GM12872 (cell line): ENCODE data around the gene ANXA6.
A peak's percentile ranks its signal among the peaks of the same experiment; 100 is the strongest.

Source experiments
- CTCF ChIP-seq: IDR thresholded peaks from 3 replicates; pipeline ENCODE4 v1.5.1; 2011; ENCODE audit warnings: low read depth, mild to moderate bottlenecking, low read length, moderate library complexity; ENCODE audit not compliant: insufficient read depth

ANXA6 gene

DNA sequence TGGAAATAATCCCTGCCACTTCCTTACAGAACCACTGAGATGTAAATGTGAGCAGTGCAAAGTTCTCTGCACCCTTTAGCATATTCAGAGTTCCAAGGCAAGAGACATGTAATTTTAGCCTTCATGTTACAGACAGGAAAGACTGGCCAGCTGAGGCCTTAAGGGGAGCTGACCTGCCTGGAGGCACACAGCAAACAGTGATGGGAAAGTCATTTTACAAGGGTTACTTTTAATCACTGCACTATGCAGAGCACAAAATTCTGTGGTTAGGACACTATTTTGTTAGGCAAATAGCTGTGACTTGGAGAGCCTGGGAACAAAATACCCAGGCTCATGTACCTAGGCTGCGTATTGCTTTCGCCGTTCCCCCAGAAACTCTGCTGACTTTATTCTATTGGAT is 46.6 kb downstream of the ANXA6 start:
- TF ChIP-seq CTCF = no peak

DNA sequence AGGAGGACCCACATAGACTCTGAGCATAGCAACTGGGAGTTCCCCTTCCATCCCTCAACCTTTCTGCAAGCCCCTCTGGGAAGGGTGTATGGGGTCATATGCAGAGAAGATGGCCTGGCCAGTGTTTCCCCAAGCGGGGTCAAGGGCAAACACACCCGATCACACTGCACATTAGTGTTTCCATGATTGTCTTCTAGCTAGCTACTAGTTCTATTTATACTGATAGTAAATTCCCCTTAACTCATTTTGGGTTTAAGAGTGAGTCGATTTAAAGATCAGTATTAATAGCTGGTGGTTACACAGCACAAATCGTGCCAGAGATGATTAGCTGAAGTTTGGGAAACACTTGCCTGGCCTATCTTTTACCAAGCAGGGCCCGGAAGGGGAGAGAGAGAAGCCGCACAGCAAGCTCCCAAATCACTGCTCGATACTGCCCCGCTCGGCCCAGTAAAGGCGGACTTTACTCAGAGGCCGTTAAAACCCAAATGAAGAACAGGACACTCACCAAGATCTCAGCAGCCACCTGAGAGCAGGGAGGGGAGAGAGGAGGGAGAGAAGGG is 47.4 kb downstream of the ANXA6 start:
- TF ChIP-seq CTCF = 0 out of 3 replicates have a peak, but pooled peaks have one; percentile 21

GRCh38 chr5:151108566-151108965 is 49.0 kb downstream of the ANXA6 start:
- no peak for TF ChIP-seq CTCF

DNA sequence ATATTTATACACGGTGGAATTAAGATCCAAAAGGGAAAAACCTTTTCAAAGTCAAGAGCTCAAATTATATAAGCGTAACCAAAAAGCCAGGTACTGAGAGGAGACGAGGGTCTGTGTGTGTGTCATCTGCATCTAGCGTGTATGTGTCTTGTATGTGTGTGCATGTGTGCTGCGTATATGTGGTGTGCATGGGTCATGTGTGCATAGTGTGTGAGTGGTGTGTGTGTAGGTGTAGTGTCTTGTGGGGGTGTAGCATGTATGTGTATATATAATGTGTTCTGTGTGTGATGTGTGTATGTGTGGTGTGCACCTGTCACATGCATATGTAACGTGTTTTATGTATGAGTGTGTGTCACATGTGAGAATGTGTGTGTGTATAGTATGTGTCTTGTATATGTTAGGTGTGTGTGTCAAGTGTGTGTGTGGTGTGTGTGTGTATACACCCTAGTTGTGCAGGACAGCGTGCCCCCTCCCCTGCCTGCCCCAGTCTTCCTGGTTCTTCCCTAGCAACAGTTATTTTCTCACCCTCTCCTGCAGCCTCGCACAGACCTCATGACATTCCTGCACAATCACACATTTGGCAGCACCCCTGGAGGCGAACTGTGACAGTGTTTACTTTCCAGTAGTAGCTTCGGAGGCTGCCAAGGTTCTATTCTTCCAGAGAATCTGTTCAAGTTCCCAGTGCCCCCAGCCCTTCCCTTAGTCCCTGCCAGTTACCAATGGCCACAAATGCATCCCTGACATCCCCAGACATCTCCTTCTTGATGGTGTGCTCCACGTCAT is 49.6 kb downstream of the ANXA6 start:
- TF ChIP-seq CTCF = no peak

DNA sequence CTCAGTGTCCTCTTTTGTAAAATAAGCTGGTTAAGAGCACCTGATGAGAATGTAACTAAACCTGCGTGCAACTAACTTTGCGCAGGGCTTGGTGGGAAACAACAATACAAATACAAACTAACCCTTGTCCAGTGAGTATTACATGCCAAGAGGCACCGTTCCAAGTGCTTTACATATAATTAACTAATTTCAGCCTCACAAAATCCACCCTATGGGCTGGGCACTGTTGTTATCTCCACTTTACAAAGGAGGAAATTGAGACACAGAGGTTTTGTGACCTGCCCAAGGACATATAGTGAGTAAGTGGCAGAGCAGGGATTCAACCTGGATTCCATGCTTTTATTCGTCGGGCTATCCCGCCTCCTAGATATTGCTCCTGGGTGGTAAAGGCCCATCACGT is 50.5 kb downstream of the ANXA6 start:
- no peak for TF ChIP-seq CTCF

DNA sequence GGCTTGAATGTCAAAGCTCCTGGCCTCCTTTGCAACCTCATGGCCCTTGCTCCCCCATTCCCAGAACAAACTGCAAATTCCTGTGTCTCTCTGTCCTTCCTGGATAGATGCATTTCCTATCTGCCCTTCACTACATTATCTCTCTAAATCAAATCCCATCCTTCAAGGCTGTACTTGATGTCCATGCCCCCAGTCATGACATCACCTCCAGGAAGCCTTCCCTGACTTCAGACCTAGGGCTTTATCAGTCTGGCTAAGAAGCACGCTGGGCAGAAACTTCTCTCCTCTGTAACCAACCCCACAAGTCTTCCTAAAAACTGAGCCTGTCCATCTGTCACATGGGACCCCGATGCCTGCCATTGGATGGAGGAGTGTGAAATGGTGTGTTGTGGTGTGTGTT is 51.1 kb downstream of the ANXA6 start:
- TF ChIP-seq CTCF = no peak

- no peak for TF ChIP-seq CTCF
Measured at GRCh38 chr5:151106043-151106442, 51.5 kb downstream of the ANXA6 start.
